Measurements from ENCODE around the gene EPS8L2.

EPS8L2 gene

GRCh38 chr11:770642-771616 lies 64.9 kb downstream of the EPS8L2 start:
- peak overlapping the region; percentile 10 for H3K9ac ChIP-seq (ENCODE audit: insufficient read length, low read depth)
- no peak for DNase-seq (ENCODE audit: low read depth, low spot score)
- H3K36me3 ChIP-seq (ENCODE audit: insufficient read depth, insufficient read length, low read length), result peaks cover 75% of the 10 kb centered on the region
- no peaks in the 10 kb centered on the region for H3K27me3 ChIP-seq (ENCODE audit: insufficient read depth, insufficient read length)
- H3K4me1 ChIP-seq (ENCODE audit: insufficient read depth, insufficient read length), result peaks cover 35% of the 10 kb centered on the region
- H3K9me3 ChIP-seq (ENCODE audit: insufficient read depth, low read length), result no peaks in the 10 kb centered on the region
- TF ChIP-seq SUZ12 (IDR thresholded peaks at IDR 0.05; ENCODE audit: extremely low read depth, insufficient read depth, insufficient read length) (no peak), ZNF274 (IDR thresholded peaks at IDR 0.05; ENCODE audit: low read depth, low read length) (no peak), YY1 (IDR thresholded peaks at IDR 0.05; ENCODE audit: insufficient read depth, insufficient read length) (no peak)
- no peak overlapping the region for H3K4me3 ChIP-seq (ENCODE audit: insufficient read length, low read depth)

- DNase-seq (ENCODE audit: low read depth, low spot score), result no peak
- no peaks in the 10 kb centered on the region for H3K9me3 ChIP-seq (ENCODE audit: insufficient read depth, low read length)
- peaks cover 67% of the 10 kb centered on the region for H3K36me3 ChIP-seq (ENCODE audit: insufficient read depth, insufficient read length, low read length)
- no peaks in the 10 kb centered on the region for H3K27me3 ChIP-seq (ENCODE audit: insufficient read depth, insufficient read length)
- no peak overlapping the region for H3K9ac ChIP-seq (ENCODE audit: insufficient read length, low read depth)
- TF ChIP-seq SUZ12 (IDR thresholded peaks at IDR 0.05; ENCODE audit: extremely low read depth, insufficient read depth, insufficient read length) (no peak), YY1 (IDR thresholded peaks at IDR 0.05; ENCODE audit: insufficient read depth, insufficient read length) (no peak), ZNF274 (IDR thresholded peaks at IDR 0.05; ENCODE audit: low read depth, low read length) (no peak)
- no peak overlapping the region for H3K4me3 ChIP-seq (ENCODE audit: insufficient read length, low read depth)
- H3K4me1 ChIP-seq (ENCODE audit: insufficient read depth, insufficient read length), result peaks cover 35% of the 10 kb centered on the region
Measured at GRCh38 chr11:771617-772204, 65.7 kb downstream of the EPS8L2 start.

- no peak for DNase-seq (ENCODE audit: low read depth, low spot score)
- H3K4me3 ChIP-seq (ENCODE audit: insufficient read length, low read depth), result no peak overlapping the region
- no peaks in the 10 kb centered on the region for H3K9me3 ChIP-seq (ENCODE audit: insufficient read depth, low read length)
- H3K27me3 ChIP-seq (ENCODE audit: insufficient read depth, insufficient read length), result no peaks in the 10 kb centered on the region
- peaks cover 58% of the 10 kb centered on the region for H3K36me3 ChIP-seq (ENCODE audit: insufficient read depth, insufficient read length, low read length)
- TF ChIP-seq SUZ12 (IDR thresholded peaks at IDR 0.05; ENCODE audit: extremely low read depth, insufficient read depth, insufficient read length) (no peak), YY1 (IDR thresholded peaks at IDR 0.05; ENCODE audit: insufficient read depth, insufficient read length) (no peak), ZNF274 (IDR thresholded peaks at IDR 0.05; ENCODE audit: low read depth, low read length) (no peak)
- peak overlapping the region; percentile 8 for H3K9ac ChIP-seq (ENCODE audit: insufficient read length, low read depth)
- H3K4me1 ChIP-seq (ENCODE audit: insufficient read depth, insufficient read length), result peaks cover 33% of the 10 kb centered on the region
Measured at GRCh38 chr11:772429-773390, 66.7 kb downstream of the EPS8L2 start.

GRCh38 chr11:773425-773824 lies 67.4 kb downstream of the EPS8L2 start:
- Histone ChIP-seq H3K9ac (ENCODE audit: insufficient read length, low read depth) (peak overlapping the region; percentile 28), H3K4me3 (ENCODE audit: insufficient read length, low read depth) (no peak overlapping the region), H3K9me3 (ENCODE audit: insufficient read depth, low read length) (no peaks in the 10 kb centered on the region), H3K4me1 (ENCODE audit: insufficient read depth, insufficient read length) (peaks cover 37% of the 10 kb centered on the region), H3K36me3 (ENCODE audit: insufficient read depth, insufficient read length, low read length) (peaks cover 63% of the 10 kb centered on the region), H3K27me3 (ENCODE audit: insufficient read depth, insufficient read length) (no peaks in the 10 kb centered on the region)
- TF ChIP-seq ZNF274 (IDR thresholded peaks at IDR 0.05; ENCODE audit: low read depth, low read length) (no peak), YY1 (IDR thresholded peaks at IDR 0.05; ENCODE audit: insufficient read depth, insufficient read length) (no peak), SUZ12 (IDR thresholded peaks at IDR 0.05; ENCODE audit: extremely low read depth, insufficient read depth, insufficient read length) (no peak)
- DNase-seq (ENCODE audit: low read depth, low spot score), result no peak

- Histone ChIP-seq H3K36me3 (ENCODE audit: insufficient read depth, insufficient read length, low read length) (peaks cover 67% of the 10 kb centered on the region), H3K4me3 (ENCODE audit: insufficient read length, low read depth) (no peak overlapping the region), H3K9me3 (ENCODE audit: insufficient read depth, low read length) (no peaks in the 10 kb centered on the region), H3K9ac (ENCODE audit: insufficient read length, low read depth) (peak overlapping the region; percentile 28), H3K27me3 (ENCODE audit: insufficient read depth, insufficient read length) (no peaks in the 10 kb centered on the region), H3K4me1 (ENCODE audit: insufficient read depth, insufficient read length) (peaks cover 38% of the 10 kb centered on the region)
- TF ChIP-seq SUZ12 (IDR thresholded peaks at IDR 0.05; ENCODE audit: extremely low read depth, insufficient read depth, insufficient read length), result no peak
- TF ChIP-seq ZNF274 (IDR thresholded peaks at IDR 0.05; ENCODE audit: low read depth, low read length), result no peak
- no peak for TF ChIP-seq YY1 (IDR thresholded peaks at IDR 0.05; ENCODE audit: insufficient read depth, insufficient read length)
- DNase-seq (ENCODE audit: low read depth, low spot score), result no peak
Measured at GRCh38 chr11:773830-774229, 67.8 kb downstream of the EPS8L2 start.

- peaks cover 72% of the 10 kb centered on the region for H3K36me3 ChIP-seq (ENCODE audit: insufficient read depth, insufficient read length, low read length)
- no peak for DNase-seq (ENCODE audit: low read depth, low spot score)
- H3K4me1 ChIP-seq (ENCODE audit: insufficient read depth, insufficient read length), result peaks cover 50% of the 10 kb centered on the region
- H3K9ac ChIP-seq (ENCODE audit: insufficient read length, low read depth), result peak overlapping the region; percentile 56
- no peaks in the 10 kb centered on the region for H3K27me3 ChIP-seq (ENCODE audit: insufficient read depth, insufficient read length)
- TF ChIP-seq ZNF274 (IDR thresholded peaks at IDR 0.05; ENCODE audit: low read depth, low read length) (no peak), SUZ12 (IDR thresholded peaks at IDR 0.05; ENCODE audit: extremely low read depth, insufficient read depth, insufficient read length) (no peak)
- peak overlapping the region; percentile 15 for H3K4me3 ChIP-seq (ENCODE audit: insufficient read length, low read depth)
- no peaks in the 10 kb centered on the region for H3K9me3 ChIP-seq (ENCODE audit: insufficient read depth, low read length)
Measured at GRCh38 chr11:774873-775592, 69.0 kb downstream of the EPS8L2 start.

All from NT2/D1 (cell line).